GM13976 (cell line): ENCODE data around the gene TMEM59L.
A peak's percentile ranks its signal among the peaks of the same experiment; 100 is the strongest.

Source experiments
- DNase-seq: peaks from one replicate; pipeline ENCODE4 v3.0.0; 2012; ENCODE audit warnings: low spot score
- CTCF ChIP-seq: IDR thresholded peaks from 2 replicates; pipeline ENCODE4 v1.5.1; 2012; ENCODE audit warnings: borderline replicate concordance, mild to moderate bottlenecking; ENCODE audit not compliant: insufficient read depth; ENCODE audit errors: extremely low read depth, missing control alignments, control extremely low read depth
- in situ Hi-C: fragments of 300-500 bp; cut with MboI; formaldehyde crosslinking; loops from one replicate; pipeline ENCODE4 v1.12.0; 2022; ENCODE audit warnings: low sequenced_read_pairs, mixed read lengths, inconsistent platforms; ENCODE audit not compliant: unreplicated experiment

The TMEM59L gene

DNA sequence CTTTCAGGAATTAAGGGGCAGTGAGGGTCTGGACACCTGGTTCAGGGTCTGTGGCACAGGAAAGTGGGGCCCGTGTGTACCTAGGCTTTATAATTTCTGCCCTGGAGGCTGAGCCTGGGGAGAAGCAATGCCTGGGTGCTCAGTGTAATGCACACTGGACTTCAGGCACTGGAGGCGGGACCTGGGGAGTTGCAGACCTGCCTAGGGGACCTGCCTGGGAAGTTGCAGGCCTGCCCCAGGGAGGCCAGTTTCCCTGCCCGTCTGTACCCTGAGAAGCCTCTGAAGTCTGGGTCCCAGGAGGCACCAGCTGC is 2.5 kb upstream of the TMEM59L start:
- no peak for DNase-seq
- no peak for TF ChIP-seq CTCF

GRCh38 chr19:18610556-18611326 is 1.9 kb upstream of the TMEM59L start:
- in situ Hi-C loops, result no loop called here
- no peak for DNase-seq
- no peak for TF ChIP-seq CTCF

More for the DNA sequence above, 2.5 kb upstream of the TMEM59L start:
- in situ Hi-C loops, result no loop called here

GRCh38 chr19:18611327-18612050 is 1.2 kb upstream of the TMEM59L start:
- DNase-seq, result peak; percentile 41
- in situ Hi-C loops, result no loop called here
- TF ChIP-seq CTCF, result no peak

DNA sequence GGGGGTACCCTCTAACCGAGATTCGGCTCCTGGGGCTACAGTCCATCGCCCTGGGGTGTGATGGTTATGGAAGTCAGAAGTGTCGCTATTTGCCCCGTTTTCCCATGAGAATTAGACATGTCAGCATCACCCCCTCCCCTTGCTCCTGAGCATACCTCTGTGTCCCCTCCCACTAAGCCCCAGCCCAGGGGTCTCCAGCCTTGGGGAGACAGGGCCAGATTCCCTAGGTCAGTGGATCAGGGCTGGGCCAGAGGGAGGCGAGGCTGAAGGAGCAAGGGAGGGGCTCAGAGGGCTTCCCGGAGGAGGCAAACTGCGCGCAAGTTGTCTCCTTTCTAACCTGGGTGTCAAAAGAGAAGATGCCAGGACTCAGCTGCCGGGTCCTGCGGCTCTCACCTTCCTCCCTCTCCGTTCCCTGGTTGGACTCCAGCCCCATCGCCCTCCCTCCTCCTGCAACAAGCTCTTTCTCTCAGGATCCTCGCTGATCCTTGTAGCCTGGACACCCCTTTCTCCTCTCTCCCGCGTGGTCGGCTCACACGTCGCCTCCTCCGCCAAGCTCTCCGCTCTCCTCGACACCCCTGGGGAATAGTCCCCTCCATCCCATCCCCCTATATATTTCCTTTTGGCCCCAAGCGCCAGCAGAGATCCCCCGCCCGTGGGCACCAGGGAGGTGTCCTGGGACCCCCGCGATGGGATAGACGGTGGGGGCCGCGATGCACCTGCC is 459 bp upstream of the TMEM59L start:
- in situ Hi-C loops, result no loop called here
- peak; percentile 55 for DNase-seq
- no peak for TF ChIP-seq CTCF

DNA sequence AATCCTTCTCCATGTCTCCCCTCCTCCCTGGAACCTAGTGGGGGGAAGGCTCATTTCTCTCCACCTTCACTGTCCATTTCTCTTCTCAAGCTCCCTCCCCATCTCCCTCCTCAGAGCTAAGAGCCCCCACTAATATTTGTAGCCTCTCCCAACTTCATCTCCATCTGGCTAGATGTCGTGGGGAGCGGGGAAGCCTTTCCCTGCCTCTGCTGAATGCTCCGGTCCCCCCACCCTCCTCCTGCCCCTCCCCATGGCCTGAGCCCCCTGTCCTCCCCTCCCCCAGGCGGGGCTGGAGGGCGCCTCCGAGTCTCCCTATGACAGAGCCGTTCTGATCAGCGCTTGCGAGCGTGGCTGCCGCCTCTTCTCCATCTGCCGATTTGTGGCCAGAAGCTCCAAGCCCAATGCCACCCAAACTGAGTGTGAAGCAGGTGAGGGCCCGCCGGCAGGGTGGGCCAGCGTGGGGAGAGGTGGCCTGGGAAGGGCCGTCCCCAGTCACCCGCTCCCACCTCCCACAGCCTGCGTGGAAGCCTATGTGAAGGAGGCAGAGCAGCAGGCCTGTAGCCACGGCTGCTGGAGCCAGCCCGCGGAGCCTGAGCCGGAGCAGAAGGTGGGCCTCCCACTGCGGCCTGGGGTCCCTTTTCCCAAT is 1.0 kb downstream of the TMEM59L start:
- DNase-seq, result no peak
- TF ChIP-seq CTCF, result no peak
- in situ Hi-C loops, result no loop called here

DNA sequence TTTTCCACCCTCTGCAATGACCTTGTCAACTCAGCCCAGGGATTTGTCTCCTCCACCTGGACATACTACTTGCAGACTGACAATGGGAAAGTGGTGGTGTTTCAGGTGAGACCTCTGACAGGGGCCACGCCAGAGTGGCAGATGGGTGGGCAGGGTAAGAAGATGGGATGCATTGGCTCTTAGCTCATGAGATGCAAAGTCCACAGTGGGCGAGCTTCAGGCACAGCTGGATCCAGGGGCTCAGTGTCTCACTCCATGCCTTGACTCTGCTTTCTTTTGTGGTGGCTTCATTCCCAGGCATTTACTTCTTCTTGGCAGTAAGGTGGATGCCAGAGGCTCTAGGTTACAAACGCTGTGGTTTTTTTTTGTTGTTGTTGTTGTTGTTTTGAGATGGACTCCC is 3.4 kb downstream of the TMEM59L start:
- in situ Hi-C loops, result no loop called here
- DNase-seq, result no peak
- no peak for TF ChIP-seq CTCF
